ENCODE measurements around the gene SEPTIN2. TPM values are rescaled to one million over a fixed set of nuclear protein-coding genes. Genes with fewer than 3 reads are reported as not detected.

The SEPTIN2 gene
- total RNA-seq, 1 donor from 2014 or later, result 552 TPM

GRCh38 chr2:241364781-241365180, 49.1 kb downstream of the SEPTIN2 start:
- H2AFZ ChIP-seq (ENCODE audit: low read depth, low read length), result no peak overlapping the region
- TF ChIP-seq CTCF (IDR thresholded peaks at IDR 0.05; ENCODE audit: insufficient read depth, low read depth, low read length), result no peak
- TF ChIP-seq EZH2 (IDR thresholded peaks at IDR 0.05; ENCODE audit: insufficient read depth, low read length), result no peak

DNA sequence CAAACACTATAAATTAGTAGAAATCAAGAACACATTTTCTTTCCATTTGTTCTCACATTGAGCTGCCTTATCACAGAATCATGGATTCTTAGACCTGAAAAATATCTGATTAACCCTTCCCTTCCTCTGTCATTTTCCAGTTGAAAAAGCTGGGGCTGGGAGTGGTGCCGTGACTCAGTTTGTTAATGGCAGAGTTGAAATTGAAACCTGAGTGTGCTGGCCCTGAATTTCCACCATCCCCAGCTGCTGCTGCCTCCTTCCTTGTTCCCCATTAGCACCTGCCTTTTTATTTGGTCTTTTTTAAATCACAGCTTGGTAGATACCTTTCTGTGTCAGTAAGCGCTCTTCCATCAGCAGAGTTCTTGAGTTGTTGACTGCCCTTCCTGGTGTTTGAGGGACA, 51.0 kb downstream of the SEPTIN2 start:
- H3K4me1 ChIP-seq (ENCODE audit: insufficient read depth, low read length), result no peaks in the 10 kb centered on the region
- no peaks in the 10 kb centered on the region for H3K27me3 ChIP-seq (ENCODE audit: insufficient read depth, low read length)
- H3K4me1 Mint-ChIP-seq (ENCODE audit: low read depth, unreplicated experiment), result peaks cover 2% of the 10 kb centered on the region
- peaks cover 64% of the 10 kb centered on the region for H4K20me1 ChIP-seq (ENCODE audit: insufficient read depth, low read length)
- H3K9ac ChIP-seq (ENCODE audit: low read length), result no peak overlapping the region
- no peak overlapping the region for H3K4me3 Mint-ChIP-seq (ENCODE audit: unreplicated experiment)
- H3K27me3 Mint-ChIP-seq (ENCODE audit: low read depth, unreplicated experiment), result no peaks in the 10 kb centered on the region
- no peak for FAIRE-seq
- H3K4me3 ChIP-seq (ENCODE audit: insufficient read depth, low read depth, low read length), result no peak overlapping the region
- no peak overlapping the region for H2AFZ ChIP-seq (ENCODE audit: low read depth, low read length)
- H3K4me2 ChIP-seq (ENCODE audit: low read length), result no peak overlapping the region
- peaks cover 79% of the 10 kb centered on the region for H3K79me2 ChIP-seq (ENCODE audit: insufficient read depth, low read length)
- TF ChIP-seq EZH2 (IDR thresholded peaks at IDR 0.05; ENCODE audit: insufficient read depth, low read length), result no peak
- no peak for TF ChIP-seq CTCF (IDR thresholded peaks at IDR 0.05; ENCODE audit: insufficient read depth, low read depth, low read length)
- no peak for DNase-seq (ENCODE audit: low read depth)
- H3K36me3 Mint-ChIP-seq (ENCODE audit: low read depth, unreplicated experiment), result peaks cover 6% of the 10 kb centered on the region
- H3K9me3 Mint-ChIP-seq (ENCODE audit: unreplicated experiment), result no peaks in the 10 kb centered on the region
- no peak overlapping the region for H3K27ac ChIP-seq (ENCODE audit: low read depth, low read length)
- no peak overlapping the region for H3K27ac Mint-ChIP-seq (ENCODE audit: unreplicated experiment)
- no peaks in the 10 kb centered on the region for H3K9me3 ChIP-seq (ENCODE audit: insufficient read depth, low read depth, low read length)
- no peaks in the 10 kb centered on the region for H3K36me3 ChIP-seq (ENCODE audit: insufficient read depth, low read length)

More at GRCh38 chr2:241364781-241365180, 49.1 kb downstream of the SEPTIN2 start:
- Histone ChIP-seq H3K9me3 (ENCODE audit: insufficient read depth, low read depth, low read length) (no peaks in the 10 kb centered on the region), H3K36me3 (ENCODE audit: insufficient read depth, low read length) (no peaks in the 10 kb centered on the region), H4K20me1 (ENCODE audit: insufficient read depth, low read length) (peaks cover 67% of the 10 kb centered on the region), H3K27ac (ENCODE audit: low read depth, low read length) (no peak overlapping the region), H3K4me1 (ENCODE audit: insufficient read depth, low read length) (no peaks in the 10 kb centered on the region), H3K9ac (ENCODE audit: low read length) (no peak overlapping the region), H3K27me3 (ENCODE audit: insufficient read depth, low read length) (no peaks in the 10 kb centered on the region), H3K4me3 (ENCODE audit: insufficient read depth, low read depth, low read length) (no peak overlapping the region), H3K79me2 (ENCODE audit: insufficient read depth, low read length) (peaks cover 81% of the 10 kb centered on the region), H3K4me2 (ENCODE audit: low read length) (no peak overlapping the region)
- DNase-seq (ENCODE audit: low read depth) (no peak), FAIRE-seq (no peak)
- Mint-ChIP-seq H3K4me1 (ENCODE audit: low read depth, unreplicated experiment) (peaks cover 13% of the 10 kb centered on the region), H3K9me3 (ENCODE audit: unreplicated experiment) (no peaks in the 10 kb centered on the region), H3K36me3 (ENCODE audit: low read depth, unreplicated experiment) (peaks cover 6% of the 10 kb centered on the region), H3K27ac (ENCODE audit: unreplicated experiment) (no peak overlapping the region), H3K4me3 (ENCODE audit: unreplicated experiment) (no peak overlapping the region), H3K27me3 (ENCODE audit: low read depth, unreplicated experiment) (no peaks in the 10 kb centered on the region)

- peaks cover 82% of the 10 kb centered on the region for H3K79me2 ChIP-seq (ENCODE audit: insufficient read depth, low read length)
- no peaks in the 10 kb centered on the region for H3K9me3 ChIP-seq (ENCODE audit: insufficient read depth, low read depth, low read length)
- H3K27me3 ChIP-seq (ENCODE audit: insufficient read depth, low read length), result no peaks in the 10 kb centered on the region
- Mint-ChIP-seq H3K9me3 (ENCODE audit: unreplicated experiment) (no peaks in the 10 kb centered on the region), H3K27ac (ENCODE audit: unreplicated experiment) (no peak overlapping the region), H3K27me3 (ENCODE audit: low read depth, unreplicated experiment) (no peaks in the 10 kb centered on the region), H3K4me1 (ENCODE audit: low read depth, unreplicated experiment) (peaks cover 2% of the 10 kb centered on the region), H3K36me3 (ENCODE audit: low read depth, unreplicated experiment) (peaks cover 8% of the 10 kb centered on the region), H3K4me3 (ENCODE audit: unreplicated experiment) (no peak overlapping the region)
- H3K9ac ChIP-seq (ENCODE audit: low read length), result no peak overlapping the region
- H3K36me3 ChIP-seq (ENCODE audit: insufficient read depth, low read length), result no peaks in the 10 kb centered on the region
- no peak for DNase-seq (ENCODE audit: low read depth)
- H3K4me1 ChIP-seq (ENCODE audit: insufficient read depth, low read length), result no peaks in the 10 kb centered on the region
- no peak overlapping the region for H3K4me3 ChIP-seq (ENCODE audit: insufficient read depth, low read depth, low read length)
- no peak for TF ChIP-seq EZH2 (IDR thresholded peaks at IDR 0.05; ENCODE audit: insufficient read depth, low read length)
- no peak for TF ChIP-seq CTCF (IDR thresholded peaks at IDR 0.05; ENCODE audit: insufficient read depth, low read depth, low read length)
- peaks cover 68% of the 10 kb centered on the region for H4K20me1 ChIP-seq (ENCODE audit: insufficient read depth, low read length)
- no peak overlapping the region for H2AFZ ChIP-seq (ENCODE audit: low read depth, low read length)
- no peak for FAIRE-seq
- no peak overlapping the region for H3K27ac ChIP-seq (ENCODE audit: low read depth, low read length)
- no peak overlapping the region for H3K4me2 ChIP-seq (ENCODE audit: low read length)
These were observed 52.9 kb downstream of the SEPTIN2 start for GRCh38 chr2:241368643-241369042.

All from astrocyte (in vitro differentiated cells and primary cell).